ENCODE results near the gene CERT1.
"Not testable (repeated sequence)": the region's sequence is repeated elsewhere in the genome, so short reads cannot be mapped to it uniquely, and the experiment has no call there.

Gene CERT1

DNA sequence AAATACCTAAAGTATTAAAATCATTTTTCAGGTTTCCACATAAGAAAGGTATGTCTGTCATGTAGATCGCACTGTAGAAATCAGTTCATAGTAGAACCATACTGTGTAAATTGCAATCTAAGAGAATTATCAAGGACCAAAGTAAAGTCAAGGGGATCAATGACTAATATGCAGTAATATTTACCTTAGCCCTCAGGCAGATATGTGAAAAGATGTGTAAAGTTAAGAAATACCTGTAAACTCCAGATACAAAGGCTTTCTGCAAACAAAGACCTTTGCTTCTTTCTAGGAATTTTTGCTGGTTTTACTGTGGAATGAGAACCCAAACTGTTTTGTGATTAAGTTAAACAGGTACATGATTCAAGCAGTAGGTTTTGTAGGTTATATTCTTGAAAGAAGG, 11.8 kb upstream of the CERT1 start:
- DNase-seq (ENCODE audit: low read depth in 2 of 2), result no peak

DNA sequence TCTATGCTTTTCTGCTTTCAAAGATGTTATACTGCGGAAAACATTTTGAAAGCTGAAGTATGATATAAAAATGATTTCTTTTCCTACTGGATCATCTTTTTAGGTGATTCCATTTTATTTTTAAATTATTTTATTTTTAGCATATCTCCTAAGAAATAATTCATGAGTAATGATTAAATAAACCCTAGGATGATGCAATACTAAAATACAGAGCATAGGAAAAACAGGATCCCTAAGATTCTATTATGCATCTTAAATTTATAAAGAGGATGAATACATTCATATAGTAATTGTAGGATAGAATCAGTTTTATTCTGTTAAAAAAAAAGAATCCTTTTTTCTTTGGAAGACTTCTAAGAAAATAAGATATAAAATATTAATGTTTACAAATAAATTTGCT, 11.1 kb upstream of the CERT1 start:
- DNase-seq (ENCODE audit: low read depth in 2 of 2), result no peak

DNA sequence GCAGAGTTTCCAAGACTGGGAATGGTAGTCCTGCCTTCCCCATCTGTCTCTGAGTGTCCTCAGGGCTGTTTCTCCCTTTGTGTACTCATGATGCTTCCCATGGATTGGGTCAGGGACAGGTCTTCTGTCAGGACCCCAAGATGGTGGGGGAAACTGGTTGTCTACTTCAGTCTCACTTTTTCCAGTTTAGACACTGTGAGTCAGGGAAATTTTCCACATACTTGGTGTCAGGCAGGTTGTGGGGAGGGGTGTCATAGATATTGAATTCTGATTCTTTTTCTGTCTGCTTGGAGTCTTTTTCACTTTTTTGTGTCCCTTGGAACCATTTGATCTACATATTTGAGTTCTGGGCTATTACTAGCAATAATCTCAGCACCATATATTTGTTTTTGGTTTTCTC, 10.6 kb upstream of the CERT1 start:
- DNase-seq (ENCODE audit: low read depth in 2 of 2), result no peak

DNA sequence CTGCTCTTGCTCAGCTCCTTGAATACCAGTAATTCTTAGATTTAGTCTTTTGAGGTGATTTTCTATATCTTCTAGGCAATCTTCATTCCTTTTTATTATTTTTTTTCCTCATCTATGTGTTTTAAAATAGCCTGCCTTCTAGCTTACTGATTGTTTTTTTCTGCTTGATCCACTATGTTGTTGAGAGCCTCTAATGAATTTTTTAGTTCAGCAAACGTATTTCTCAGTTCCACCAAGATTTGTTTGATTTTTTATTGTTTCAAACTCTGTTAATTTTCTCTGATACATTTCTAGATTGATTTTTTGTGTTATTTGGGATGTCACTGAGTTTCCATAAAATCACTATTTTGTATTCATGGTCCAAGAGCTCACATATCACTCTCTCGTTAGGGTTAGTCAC, 9.8 kb upstream of the CERT1 start:
- DNase-seq (ENCODE audit: low read depth in 2 of 2), result no peak

DNA sequence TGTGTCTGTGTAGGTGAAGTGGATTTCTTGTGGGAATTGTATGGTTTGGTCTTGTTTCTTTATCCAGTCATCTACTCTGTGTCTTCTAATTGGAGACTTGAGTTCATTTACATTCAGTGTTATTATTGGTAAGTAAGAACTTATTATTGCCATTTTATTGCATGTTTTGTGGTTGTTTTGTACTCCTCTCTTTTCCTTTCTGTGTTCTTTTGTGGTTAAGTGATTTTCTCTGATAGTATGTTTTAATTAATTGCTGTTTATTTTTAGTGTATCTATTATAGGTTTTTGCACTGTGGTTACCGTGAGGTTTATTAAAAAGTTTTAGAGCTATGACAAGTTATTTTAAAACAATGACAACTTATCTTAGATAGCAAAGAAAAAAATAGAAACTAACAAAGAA, 8.3 kb upstream of the CERT1 start:
- DNase-seq (ENCODE audit: low read depth in 2 of 2), result no peak

DNA sequence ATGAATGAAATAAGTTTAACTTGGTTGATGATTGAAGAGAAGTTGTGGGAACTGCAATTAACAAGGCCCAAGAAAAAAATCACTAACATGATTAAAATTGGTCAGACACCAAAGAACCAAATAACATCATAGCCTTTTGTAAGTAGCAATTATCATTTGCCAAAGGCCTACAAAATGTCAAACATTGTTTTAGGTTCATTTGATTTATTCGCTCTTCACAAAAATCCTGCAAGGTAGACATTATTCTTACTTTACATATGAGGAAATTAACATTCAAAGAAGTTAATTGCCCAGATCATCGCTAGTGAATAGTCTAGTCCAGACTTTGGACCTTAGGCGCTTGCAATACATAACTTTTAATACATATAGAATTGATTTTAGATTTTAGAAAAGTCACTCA, 2.9 kb upstream of the CERT1 start:
- no peak for DNase-seq (ENCODE audit: low read depth in 2 of 2)

DNA sequence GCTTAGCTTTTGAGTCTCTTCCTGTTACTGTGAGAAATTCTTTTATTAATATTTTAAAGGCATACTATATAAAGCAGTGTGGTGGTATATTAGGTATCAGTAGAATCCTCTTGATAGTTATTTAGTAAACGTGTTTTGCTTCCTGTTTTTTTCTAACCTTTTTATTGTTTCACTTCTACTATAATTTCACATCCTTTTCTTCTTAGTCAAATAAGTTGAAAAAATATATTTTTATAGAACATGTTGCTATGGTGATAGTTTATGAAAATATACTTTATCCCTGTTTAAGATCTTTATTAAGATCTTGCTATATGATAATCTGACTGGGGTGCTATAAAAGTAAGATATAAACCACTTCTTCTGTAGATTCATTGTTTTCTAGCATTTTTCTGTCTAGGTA, 2.4 kb upstream of the CERT1 start:
- no peak for DNase-seq (ENCODE audit: low read depth in 2 of 2)

DNA sequence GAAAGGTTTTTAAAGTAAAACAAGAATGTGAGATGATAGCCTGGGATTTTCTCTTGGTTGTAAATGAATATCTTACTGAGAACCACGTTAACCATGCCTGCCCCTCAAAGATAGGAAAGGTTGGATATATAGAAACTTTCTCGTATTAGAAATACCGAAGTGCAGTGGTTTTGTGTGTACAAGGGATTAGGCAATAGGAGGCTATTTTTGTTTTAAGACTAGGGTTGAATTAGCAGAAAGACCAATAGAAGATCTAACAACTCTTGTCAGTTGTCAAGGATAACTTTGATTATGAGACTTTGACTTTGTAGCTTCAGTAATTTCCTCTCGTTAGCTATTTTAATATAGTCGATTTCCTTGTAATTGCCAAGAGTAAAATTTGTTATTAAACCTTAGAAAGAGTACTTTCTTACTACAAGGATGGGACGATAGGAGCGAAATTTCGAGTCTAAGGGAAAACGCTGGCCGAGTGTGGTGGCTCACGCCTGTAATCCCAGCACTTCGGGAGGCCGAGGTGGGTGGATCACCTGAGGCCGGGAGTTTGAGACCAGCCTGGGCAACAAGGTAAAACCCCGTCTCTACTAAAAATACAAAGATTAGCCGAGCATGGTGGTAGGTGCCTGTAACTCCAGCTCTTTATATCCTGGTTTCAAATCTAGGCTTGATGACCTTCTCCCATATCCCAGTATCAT, 1.1 kb upstream of the CERT1 start:
- DNase-seq (ENCODE audit: low read depth in 2 of 2), result no peak

DNA sequence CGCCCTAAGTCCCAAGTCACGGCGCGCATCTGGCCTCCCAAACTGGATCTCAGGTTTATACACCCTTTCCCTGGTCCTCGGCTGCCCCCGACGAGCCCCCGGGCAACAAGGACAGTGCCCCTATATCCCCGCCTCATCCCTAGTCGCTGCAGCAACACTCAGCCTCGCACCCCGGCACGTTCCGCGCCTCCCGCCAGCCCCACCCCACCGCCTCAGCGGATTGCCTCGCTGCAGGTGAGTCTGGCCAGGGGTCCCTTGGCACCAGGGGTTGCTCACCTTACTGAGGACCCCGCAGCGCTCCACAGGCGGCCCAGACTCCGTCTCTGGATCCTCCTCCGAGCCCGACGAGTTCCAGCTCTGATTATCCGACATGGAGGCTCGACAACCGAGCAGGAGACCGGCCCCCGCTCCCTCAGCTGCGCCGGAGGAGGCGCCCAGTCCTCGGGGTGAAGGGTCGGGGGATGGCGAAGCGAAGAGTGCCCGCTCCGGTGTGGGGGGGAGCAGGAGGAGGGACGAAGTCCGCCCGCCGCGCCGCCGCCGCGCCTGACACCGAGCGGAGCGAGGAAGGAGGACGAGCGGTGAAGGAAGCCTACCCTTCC, 494 bp downstream of the CERT1 start:
- DNase-seq (ENCODE audit: low read depth in 2 of 2), result no peak

DNA sequence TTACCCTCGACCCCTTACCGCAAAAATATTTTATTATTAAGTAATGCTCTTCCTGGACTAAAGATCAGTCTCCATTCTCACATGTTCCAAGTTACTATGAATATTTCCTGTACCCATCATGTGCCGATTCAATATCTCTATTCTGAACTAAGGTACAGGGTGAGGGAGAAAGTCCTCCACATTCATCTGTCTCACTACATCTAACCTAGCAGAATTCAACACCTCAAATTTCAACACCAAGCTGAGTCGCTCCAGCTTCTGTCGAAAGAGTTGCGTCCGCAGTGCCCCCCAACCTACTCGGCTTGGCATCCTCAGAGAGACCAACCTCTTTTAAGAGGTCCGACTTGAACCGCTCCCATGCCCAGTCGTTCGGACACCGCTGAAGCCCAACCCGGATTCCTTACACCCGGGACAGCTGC, 1.0 kb downstream of the CERT1 start:
- no peak for DNase-seq (ENCODE audit: low read depth in 2 of 2)

DNA sequence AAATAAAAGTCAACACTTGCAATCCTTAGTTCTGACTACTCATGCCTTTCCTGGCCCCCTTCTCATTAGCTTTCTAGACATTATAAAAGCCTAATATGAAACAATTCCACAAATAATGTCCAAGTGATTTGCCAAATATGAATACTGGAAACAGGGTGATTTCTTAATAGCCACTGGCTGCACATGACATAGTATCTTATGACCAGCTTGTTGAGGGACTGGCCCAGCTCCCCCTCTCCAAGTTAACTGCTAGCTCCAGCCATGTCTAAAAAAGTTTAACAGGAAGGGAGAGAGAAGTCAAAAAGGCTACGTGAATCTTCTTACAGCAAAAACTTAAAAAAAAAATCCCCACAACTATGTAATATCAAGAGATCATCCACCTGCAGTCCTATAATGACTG, 1.5 kb downstream of the CERT1 start:
- no peak for DNase-seq (ENCODE audit: low read depth in 2 of 2)

DNA sequence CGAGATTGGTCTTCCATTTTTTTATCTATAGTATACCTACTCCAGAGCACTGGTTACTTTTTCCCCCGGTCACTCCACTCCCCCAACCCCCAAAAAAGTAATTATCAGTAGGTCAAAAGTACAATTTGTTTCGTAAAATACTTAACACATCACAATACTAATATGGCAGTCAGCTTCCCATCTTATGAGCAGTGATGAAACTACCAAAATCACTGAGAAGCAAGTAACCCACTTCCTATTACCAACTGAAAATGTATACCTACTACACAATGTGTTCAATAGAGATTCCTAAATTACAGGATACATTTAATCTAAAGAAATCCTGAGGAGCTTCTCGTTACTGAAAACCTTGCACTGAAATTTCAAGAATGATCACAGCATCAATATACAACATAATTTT, 1.9 kb downstream of the CERT1 start:
- DNase-seq (ENCODE audit: low read depth in 2 of 2), result no peak

DNA sequence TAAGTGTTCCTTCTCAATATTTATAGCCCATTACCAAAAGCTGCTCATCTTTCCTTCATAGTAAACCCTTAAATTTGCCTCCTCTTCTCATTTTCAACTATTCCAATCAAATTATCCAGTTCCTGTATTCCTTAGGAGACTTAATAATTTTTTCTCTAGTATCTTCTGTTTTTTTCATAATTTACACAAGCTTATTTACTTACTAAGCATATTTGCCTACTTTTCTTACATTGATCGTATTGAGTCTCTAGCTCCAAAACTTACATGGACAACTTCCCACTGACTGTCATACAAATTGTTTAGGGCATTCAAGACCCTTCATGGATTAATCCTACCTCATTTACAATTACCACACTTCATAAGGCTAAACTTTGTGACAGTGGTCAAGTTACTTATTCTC, 3.6 kb downstream of the CERT1 start:
- no peak for DNase-seq (ENCODE audit: low read depth in 2 of 2)

DNA sequence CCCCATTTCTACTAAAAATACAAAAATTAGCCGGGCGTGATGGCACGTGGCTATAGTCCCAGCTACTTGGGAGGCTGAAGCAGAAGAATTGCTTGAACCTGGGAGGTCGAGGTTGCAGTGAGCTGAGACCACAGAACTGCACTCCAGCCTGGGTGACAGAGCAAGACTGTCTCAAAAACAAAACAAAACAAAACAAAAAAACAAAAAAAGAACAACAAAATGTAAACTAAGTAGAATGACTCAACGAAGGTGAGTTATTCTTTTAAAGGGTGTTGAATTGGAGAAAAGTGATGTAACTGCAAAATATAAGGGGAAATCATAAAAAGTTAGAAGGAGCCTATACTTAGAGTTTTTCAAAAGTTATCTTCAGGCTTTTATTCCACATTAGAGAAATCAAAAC, 6.3 kb downstream of the CERT1 start:
- not testable (repeated sequence) for DNase-seq (ENCODE audit: low read depth in 2 of 2)

DNA sequence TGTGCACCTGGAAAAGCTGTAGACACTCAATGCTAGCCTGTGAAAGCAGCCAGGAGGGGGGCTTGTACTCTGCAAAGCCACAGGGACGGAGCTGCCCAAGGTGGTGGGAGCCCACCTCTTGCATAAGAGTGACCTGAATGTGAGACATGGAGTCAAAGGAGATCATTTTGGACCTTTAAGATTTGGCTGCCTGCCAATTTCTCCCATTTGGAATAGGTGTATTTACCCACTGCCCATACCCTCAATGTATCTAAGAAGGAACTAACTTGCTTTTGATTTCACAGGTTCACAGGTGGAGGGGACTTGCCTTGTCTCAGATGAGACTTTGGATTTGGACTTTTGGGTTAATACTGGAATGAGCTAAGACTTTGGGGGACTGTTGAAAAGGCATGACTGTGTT, 12.6 kb downstream of the CERT1 start:
- not testable (repeated sequence) for DNase-seq (ENCODE audit: low read depth in 2 of 2)

DNA sequence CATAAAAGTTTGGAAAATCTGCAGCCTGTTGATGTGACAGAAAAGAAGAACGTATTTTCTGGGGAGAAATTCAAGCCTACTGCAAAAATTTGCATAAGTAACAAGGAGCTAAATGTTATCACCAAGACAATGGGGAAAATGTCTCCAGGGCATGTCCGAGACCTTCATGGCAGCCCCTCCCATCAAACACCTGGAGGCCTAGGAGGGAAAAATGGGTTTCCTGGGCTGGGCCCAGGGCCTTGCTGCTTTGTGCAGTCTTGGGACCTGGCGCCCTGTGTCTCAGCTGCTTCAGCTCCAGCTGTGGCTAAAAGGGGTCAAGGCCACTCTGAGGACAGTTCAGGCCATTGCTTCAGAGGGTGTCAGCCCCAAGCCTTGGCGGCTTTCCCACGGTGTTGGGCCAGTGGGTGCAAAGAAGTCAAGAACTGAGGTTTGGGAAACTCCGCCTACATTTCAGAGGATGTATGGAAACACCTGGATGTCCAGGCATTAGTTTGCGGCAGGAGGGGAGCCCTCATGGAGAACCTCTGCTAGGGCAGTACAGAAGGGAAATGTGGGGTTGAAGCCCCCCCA, 13.1 kb downstream of the CERT1 start:
- no peak for DNase-seq (ENCODE audit: low read depth in 2 of 2)

DNA sequence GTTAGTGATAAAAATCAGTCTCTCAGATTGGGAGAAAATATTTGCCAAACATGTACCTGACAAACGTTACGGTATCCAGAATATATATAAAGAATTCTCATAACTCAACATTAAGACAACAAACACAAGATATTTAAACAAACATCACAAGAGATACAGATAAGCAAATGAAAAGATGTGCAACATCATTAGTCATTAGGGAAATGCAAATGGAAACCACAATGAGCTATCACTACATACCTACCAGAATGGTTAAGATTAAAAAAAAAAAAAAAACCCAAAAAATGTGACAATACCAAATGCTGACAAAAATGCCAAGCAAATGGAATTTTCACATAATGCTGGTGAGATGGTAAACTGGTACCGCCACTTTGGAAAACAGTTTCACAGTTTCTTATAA, 15.4 kb downstream of the CERT1 start:
- no peak for DNase-seq (ENCODE audit: low read depth in 2 of 2)

DNA sequence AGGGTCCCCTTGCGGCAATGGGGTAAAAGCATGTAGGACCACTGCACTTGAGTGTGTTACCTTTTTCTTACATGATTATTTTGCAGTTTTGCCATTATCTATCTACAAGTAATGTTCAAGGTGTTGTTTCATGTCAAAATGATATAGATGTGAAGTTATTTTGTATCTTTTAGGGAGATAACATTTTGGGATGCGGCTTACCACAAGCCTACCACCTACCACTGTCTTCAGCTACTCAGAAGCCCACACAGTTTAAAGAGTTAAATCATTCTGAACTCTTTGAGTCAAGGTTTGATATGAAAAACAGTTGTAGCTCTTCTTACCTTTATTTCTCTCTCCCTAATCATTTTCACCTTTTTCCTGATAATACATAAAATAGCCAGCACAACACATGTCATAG, 19.8 kb downstream of the CERT1 start:
- DNase-seq (ENCODE audit: low read depth in 2 of 2), result no peak

DNA sequence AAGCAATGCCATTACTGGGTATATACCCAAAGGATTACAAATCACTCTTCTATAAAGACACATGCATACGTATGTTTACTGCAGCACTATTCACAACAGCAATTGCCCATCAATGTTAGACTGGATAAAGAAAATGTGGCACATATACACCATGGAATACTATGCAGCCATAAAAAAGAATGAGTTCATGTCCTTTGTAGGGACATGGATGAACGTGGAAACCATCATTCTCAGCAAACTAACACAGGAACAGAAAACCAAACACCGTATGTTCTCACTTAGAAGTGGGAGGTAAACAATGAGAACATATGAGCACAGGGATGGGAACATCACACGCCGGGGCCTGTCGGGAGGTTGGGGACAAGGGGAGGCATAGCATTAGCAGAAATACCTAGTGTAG, 21.6 kb downstream of the CERT1 start:
- DNase-seq (ENCODE audit: low read depth in 2 of 2), result not testable (repeated sequence)

DNA sequence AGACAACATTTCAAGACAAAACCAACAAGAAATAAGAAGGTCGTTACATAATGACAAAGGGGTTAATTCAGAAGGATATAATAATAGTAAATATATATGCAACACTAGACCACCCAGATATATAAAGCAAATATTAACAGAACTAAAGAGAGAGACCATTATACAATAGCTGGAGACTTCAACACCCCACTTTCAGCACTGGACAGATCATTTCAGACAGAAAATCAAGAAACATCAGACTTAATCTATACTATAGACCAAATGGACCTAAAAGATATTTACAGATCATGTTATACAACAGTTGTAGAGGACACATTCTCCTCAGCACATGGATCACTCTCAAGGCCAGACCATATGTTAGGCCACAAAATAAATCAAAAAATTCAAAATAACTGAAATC, 26.8 kb downstream of the CERT1 start:
- DNase-seq (ENCODE audit: low read depth in 2 of 2), result no peak

DNA sequence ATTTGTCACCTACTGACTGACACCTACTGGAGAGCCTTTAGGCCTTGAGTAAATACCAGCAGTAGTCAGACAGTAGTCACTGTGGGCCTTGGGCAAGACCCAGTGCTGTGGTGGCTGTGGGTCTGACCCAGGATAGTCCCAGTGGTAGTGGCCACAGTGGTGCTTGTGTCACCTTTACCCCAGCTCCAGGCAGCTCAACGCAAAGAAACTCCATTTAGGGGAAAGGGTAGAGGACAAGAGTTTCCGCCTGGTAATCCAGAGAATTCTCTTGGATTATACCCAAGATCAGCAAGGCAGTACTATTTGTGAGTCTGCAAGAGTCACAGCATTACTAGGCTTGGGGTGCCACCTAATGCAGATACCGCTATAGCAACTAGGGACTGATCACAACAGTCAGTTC, 28.9 kb downstream of the CERT1 start:
- DNase-seq (ENCODE audit: low read depth in 2 of 2), result no peak

DNA sequence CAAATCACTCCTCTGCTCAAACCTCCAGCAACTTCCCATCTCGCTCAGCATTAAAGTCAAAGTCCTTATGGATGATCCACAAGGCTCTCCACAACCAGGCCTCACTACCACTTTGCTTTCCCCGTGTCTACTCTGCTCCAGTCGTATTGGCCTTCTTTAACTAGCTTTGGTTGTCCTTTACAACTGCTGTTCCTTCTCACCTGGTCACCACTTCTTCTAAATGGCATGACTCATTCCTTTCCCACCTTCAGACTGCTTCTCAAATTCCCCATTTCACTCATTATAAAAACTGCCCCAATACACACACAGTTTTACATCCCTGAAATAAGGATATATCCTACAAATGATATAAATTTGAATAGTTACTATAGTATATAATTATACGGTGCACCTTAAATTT, 30.4 kb downstream of the CERT1 start:
- no peak for DNase-seq (ENCODE audit: low read depth in 2 of 2)

DNA sequence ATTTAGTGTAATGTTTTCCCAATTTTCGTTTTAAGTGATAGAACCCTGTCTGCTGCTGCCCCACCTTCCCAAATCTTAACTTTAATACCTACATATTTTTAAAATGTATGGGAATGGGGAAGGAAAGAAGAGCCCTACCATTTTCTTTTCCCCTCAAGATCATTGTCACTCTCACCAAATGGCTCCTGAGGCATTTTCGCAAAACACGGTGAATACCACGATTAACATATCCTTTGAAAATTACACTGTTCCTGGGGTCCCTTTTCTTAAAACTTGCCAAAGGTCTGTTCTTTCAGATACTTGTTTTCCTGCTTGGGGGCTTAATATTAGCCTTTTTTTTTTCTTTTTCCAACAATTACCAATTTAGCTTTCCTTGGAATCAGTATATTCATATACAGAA, 36.1 kb downstream of the CERT1 start:
- no peak for DNase-seq (ENCODE audit: low read depth in 2 of 2)

DNA sequence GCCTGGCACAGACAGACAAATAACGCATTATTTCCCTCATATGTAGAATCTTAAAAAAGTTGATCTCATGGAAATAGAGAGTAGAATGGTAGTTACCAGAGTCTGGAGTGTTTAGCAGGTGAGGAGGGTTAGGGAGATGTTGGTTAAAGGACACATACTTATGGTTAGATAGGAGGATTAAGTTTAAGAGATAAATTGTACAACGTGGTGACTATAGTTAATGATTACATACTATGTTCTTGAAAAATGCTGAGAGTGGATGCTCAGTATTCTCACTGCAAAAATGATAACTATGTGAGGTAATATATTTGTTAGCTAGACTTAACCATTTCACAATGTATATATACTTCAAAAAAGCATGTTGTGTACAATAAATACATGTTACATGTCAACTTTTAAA, 38.0 kb downstream of the CERT1 start:
- no peak for DNase-seq (ENCODE audit: low read depth in 2 of 2)

All from stimulated activated CD4-positive, alpha-beta T cell treated with anti-CD3 and anti-CD28 coated beads, Interleukin-1b, Interleukin-23, amount 100 ng/mL, for 1 hour (primary cell).